ENCODE data around the gene PKIB.

The PKIB gene

GRCh38 chr6:122749451-122750050, 139.3 kb downstream of the PKIB start:
- DNase-seq, result no peak

- no peak for DNase-seq
Measured at GRCh38 chr6:122751326-122751725, 141.1 kb downstream of the PKIB start.

- DNase-seq, result no peak
Measured at GRCh38 chr6:122752459-122752858, 142.3 kb downstream of the PKIB start.

GRCh38 chr6:122753000-122753687, 142.9 kb downstream of the PKIB start:
- DNase-seq, result no peak

GRCh38 chr6:122753688-122754056, 143.5 kb downstream of the PKIB start:
- no peak for DNase-seq

- DNase-seq, result no peak
Measured at GRCh38 chr6:122754191-122754731, 144.1 kb downstream of the PKIB start.

DNA sequence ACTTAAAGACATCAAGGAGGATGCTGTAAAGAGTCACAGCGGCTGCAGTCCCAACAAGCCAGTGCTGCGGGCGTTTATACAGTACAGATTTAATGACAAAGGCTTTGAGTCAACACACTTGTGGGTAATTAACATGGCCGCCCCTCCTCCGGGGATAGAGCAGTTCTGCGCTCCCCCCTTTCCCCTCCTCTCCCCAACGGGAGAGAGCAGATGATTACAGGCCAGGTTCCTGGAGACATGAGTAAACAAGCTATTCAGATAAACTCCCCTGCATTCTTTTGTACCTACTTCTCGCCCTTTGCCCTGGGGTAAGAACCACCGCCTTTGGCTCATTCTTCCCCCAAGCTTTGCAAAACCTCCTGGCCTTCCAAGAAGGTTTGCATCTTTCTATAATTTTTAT, 145.7 kb downstream of the PKIB start:
- no peak for DNase-seq

GRCh38 chr6:122758927-122759334, 148.7 kb downstream of the PKIB start:
- no peak for DNase-seq

- DNase-seq, result no peak
Measured at GRCh38 chr6:122760330-122760729, 150.1 kb downstream of the PKIB start.

GRCh38 chr6:122766256-122766655, 156.1 kb downstream of the PKIB start:
- no peak for DNase-seq

DNA sequence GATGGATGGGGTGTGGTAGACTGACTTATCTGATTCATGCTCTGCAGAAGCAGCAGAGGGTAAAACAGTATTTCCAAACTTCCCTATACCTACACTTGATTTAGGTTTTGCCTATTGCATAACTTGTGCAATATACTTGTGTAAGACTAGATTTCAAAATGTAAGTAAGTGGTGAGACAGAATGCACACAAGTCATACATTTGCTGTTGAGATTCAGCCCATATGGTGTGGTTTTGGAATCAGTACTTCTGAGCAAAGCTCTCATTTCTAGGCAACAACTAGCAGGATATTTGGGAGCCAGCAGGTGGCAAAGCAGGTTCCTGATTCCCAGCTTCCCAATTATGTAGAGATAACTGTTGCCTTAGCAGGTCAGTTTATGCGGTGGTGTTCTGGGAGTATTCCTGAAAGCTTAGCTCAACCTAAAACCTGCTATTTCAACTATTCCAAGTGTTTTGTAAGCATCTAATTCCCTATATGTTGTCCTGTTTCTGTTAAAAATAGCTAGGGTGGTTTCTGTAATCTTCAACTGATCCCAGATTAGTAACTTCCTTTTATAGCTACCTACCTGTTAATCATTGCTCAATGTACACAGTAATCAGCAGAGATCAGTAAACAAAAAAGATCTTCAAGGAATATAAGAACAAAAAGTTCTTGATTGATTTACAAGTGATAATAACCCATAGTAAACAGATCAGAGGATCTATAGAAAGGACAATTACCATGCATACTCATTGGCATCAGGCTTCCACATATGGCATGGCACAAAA, 160.8 kb downstream of the PKIB start:
- DNase-seq, result no peak

DNA sequence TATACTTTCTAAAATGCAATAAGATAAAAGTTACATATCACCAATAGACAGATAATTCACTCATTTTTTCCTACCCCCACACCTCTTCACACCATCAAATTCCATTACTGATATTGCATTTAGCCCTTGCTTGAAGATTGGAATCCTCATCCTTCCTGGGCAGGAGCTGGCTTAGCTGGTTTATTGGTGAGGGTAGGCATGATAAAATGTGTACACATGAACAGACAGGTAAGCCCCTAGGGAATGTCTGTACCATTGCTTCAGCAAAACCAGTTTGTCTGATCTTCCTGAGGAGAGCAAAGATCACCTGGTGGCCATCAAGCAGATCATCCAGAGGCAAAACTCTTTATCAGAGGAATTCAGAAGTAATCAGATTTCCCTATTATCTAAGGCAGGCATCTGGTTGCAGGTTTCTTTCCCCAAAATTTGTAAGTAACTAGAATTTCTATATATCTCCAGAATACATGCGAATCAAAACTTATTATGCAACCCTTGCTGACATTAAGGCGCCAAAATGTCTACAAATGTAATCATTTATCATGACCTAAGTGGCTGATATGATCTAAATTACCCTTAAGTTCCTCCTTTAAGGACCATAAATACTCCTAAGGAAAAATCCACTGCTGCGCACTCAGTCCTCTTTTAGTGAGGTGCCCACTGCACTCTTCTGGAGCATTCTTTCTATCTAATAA, 162.7 kb downstream of the PKIB start:
- no peak for DNase-seq

Data from NCI-H748 treated with DMSO at 0.1 percent for 48 hours (cell line).